HCT116 (cell line): ENCODE data around the gene PHF19. TPM values are rescaled to one million over a fixed set of nuclear protein-coding genes. Genes with fewer than 3 reads are reported as not detected.

ENCODE experiments used
- ATAC-seq: fragments of 200-7000 bp; cut with Tn5 transposase; 2 replicates; pipeline ENCODE4 v1.9.1; 2020; ENCODE audit warnings: mild to moderate bottlenecking, moderate library complexity
- BruUV-seq: library from RNA; stranded (reverse); fragments of 400-500 nt; replicated peaks from 2 replicates; lab custom pipeline; 2021; lab: Mats Ljungman, UMichigan
- CTCF ChIA-PET: fragments of 300-600 bp; sonication (Branson Sonifier 250); formaldehyde crosslinking; loops from one replicate; lab custom pipeline; 2021; ENCODE audit warnings: antibody characterized with exemption; lab: Charles Lee
- POLR2A ChIA-PET: fragments of 300-600, 350-600 bp; sonication (Branson Sonifier 250); formaldehyde crosslinking; loops from one replicate; lab custom pipeline; 2021; ENCODE audit warnings: antibody characterized with exemption; lab: Charles Lee
- RAD21 ChIA-PET, 2 experiments: fragments of 300-600 bp; sonication (Branson Sonifier 250); formaldehyde crosslinking; loops; one replicate each; lab custom pipeline; 2023; ENCODE audit warnings: low total read pairs in 2 of 2; ENCODE audit not compliant: uncharacterized antibody in 2 of 2, unreplicated experiment in 2 of 2, low non-redundant PET in 1 of 2; lab: Charles Lee
- DNase-seq: peaks from one replicate; pipeline ENCODE4 v3.0.0-alpha.2; 2010; ENCODE audit warnings: low read depth, low spot score
- H2AFZ ChIP-seq: fragments of 200-600 bp; shearing (Covaris generic), sonication (generic); 2 replicates; pipeline ENCODE4 v1.6.1; 2017; ENCODE audit warnings: low read depth, mixed run types, mixed read lengths, antibody characterized with exemption, low read length; ENCODE audit not compliant: poor library complexity, severe bottlenecking
- H3K27ac ChIP-seq: 2 replicates; pipeline ENCODE4 v1.5.1; 2012; ENCODE audit warnings: low read depth, low read length
- H3K27me3 ChIP-seq: fragments of 200-600 bp; sonication (generic); 2 replicates; pipeline ENCODE4 v1.6.1; 2016; ENCODE audit warnings: mixed run types, low read length, mixed read lengths; ENCODE audit not compliant: insufficient read depth
- H3K36me3 ChIP-seq, 2 experiments: fragments of 200-500 bp in 1 of 2; fragments of 200-600 bp in 1 of 2; sonication (Bioruptor generic) in 1 of 2; sonication (generic) in 1 of 2; 2 replicates each; pipeline versions ENCODE4 v1.5.1 to v1.6.1; 2014 to 2016; ENCODE audit warnings: low read length in 2 of 2, inconsistent platforms in 1 of 2, mixed read lengths in 1 of 2, mixed run types in 1 of 2; ENCODE audit not compliant: insufficient read depth in 2 of 2, control insufficient read depth in 1 of 2
- H3K4me1 ChIP-seq, 2 experiments: fragments of 200-600 bp in 1 of 2; sonication (generic) in 1 of 2; 2 replicates each; pipeline versions ENCODE4 v1.5.1 to v1.6.1; 2012 to 2017; ENCODE audit warnings: low read length in 2 of 2, inconsistent platforms in 1 of 2, mild to moderate bottlenecking in 1 of 2, mixed read lengths in 1 of 2, mixed run types in 1 of 2, moderate library complexity in 1 of 2; ENCODE audit not compliant: insufficient read depth in 2 of 2, control insufficient read depth in 1 of 2
- H3K4me2 ChIP-seq: fragments of 200-600 bp; sonication (generic); 2 replicates; pipeline ENCODE4 v1.6.1; 2017; ENCODE audit warnings: mixed run types, low read length, mixed read lengths
- H3K4me3 ChIP-seq, 2 experiments: fragments of 200-600 bp in 1 of 2; sonication (generic) in 1 of 2; replicated peaks in 1 of 2; 2 replicates each; pipeline ENCODE4 v1.5.1; 2011 to 2016; ENCODE audit warnings: low read length in 2 of 2, control low read depth in 1 of 2, low read depth in 1 of 2, mild to moderate bottlenecking in 1 of 2, mixed read lengths in 1 of 2, mixed run types in 1 of 2
- H3K79me2 ChIP-seq: fragments of 200-600 bp; sonication (generic); 2 replicates; pipeline ENCODE4 v1.6.1; 2017; ENCODE audit warnings: mild to moderate bottlenecking, mixed run types, low read length, moderate library complexity, mixed read lengths; ENCODE audit not compliant: insufficient read depth
- H3K9ac ChIP-seq: fragments of 200-600 bp; sonication (generic); 2 replicates; pipeline ENCODE4 v1.6.1; 2016; ENCODE audit warnings: low read length, mixed read lengths
- H3K9me2 ChIP-seq: fragments of 200-600 bp; sonication (generic), shearing (Covaris generic); 2 replicates; pipeline ENCODE4 v1.6.1; 2017; ENCODE audit warnings: mixed run types, mild to moderate bottlenecking, moderate library complexity; ENCODE audit not compliant: insufficient read depth
- H3K9me3 ChIP-seq, 2 experiments: fragments of 200-500 bp in 1 of 2; fragments of 200-600 bp in 1 of 2; sonication (Bioruptor generic) in 1 of 2; sonication (generic) in 1 of 2; 2 replicates each; pipeline ENCODE4 v1.6.1; 2014 to 2017; ENCODE audit warnings: low read length in 2 of 2, mixed read lengths in 2 of 2, inconsistent platforms in 1 of 2, low read depth in 1 of 2, mild to moderate bottlenecking in 1 of 2, mixed run types in 1 of 2, moderate library complexity in 1 of 2; ENCODE audit not compliant: control insufficient read depth in 1 of 2, insufficient read depth in 1 of 2
- H4K20me1 ChIP-seq: fragments of 200-600 bp; sonication (generic), shearing (Covaris generic); 2 replicates; pipeline ENCODE4 v1.6.1; 2017; ENCODE audit warnings: mixed run types, mild to moderate bottlenecking, moderate library complexity; ENCODE audit not compliant: insufficient read depth
- CEBPB ChIP-seq: IDR thresholded peaks from 2 replicates; pipeline ENCODE4 v1.6.1; 2012; ENCODE audit warnings: low read depth
- ELF1 ChIP-seq: IDR thresholded peaks from 2 replicates; pipeline ENCODE4 v1.6.1; 2012; ENCODE audit warnings: low read depth, borderline replicate concordance
- POLR2A ChIP-seq: IDR thresholded peaks from 2 replicates; pipeline ENCODE4 v1.7.0; 2011; ENCODE audit warnings: borderline replicate concordance; ENCODE audit not compliant: insufficient read depth, insufficient read length; ENCODE audit errors: extremely low read depth
- YY1 ChIP-seq: IDR thresholded peaks from 2 replicates; pipeline ENCODE4 v1.6.1; 2011; ENCODE audit warnings: low read length, low read depth, moderate library complexity, mild to moderate bottlenecking; ENCODE audit not compliant: insufficient replicate concordance; ENCODE audit errors: extremely low read depth
- intact Hi-C: fragments of 100-400 bp; cut with micrococcal nuclease; formaldehyde crosslinking; loops from 2 replicates; pipeline ENCODE4 v1.10.0; 2022
- total RNA-seq: library from RNA; stranded (reverse); gene quantifications from one replicate; pipeline ENCODE4 v1.2.1, GENCODE V29; 2021; ENCODE audit not compliant: unreplicated experiment
- TF ChIP-seq, protein P1 (sequence below): IDR thresholded peaks from 2 replicates; pipeline ENCODE4 v1.6.1; 2011; ENCODE audit warnings: mild to moderate bottlenecking, low read length, moderate library complexity; ENCODE audit not compliant: insufficient replicate concordance; ENCODE audit errors: extremely low read depth
- TF ChIP-seq, protein P2 (sequence below): IDR thresholded peaks from 2 replicates; pipeline ENCODE4 v1.6.1; 2012; ENCODE audit warnings: low read depth

The PHF19 gene
- total RNA-seq, 1 experiment from 2014 or later = 74.0 TPM

DNA sequence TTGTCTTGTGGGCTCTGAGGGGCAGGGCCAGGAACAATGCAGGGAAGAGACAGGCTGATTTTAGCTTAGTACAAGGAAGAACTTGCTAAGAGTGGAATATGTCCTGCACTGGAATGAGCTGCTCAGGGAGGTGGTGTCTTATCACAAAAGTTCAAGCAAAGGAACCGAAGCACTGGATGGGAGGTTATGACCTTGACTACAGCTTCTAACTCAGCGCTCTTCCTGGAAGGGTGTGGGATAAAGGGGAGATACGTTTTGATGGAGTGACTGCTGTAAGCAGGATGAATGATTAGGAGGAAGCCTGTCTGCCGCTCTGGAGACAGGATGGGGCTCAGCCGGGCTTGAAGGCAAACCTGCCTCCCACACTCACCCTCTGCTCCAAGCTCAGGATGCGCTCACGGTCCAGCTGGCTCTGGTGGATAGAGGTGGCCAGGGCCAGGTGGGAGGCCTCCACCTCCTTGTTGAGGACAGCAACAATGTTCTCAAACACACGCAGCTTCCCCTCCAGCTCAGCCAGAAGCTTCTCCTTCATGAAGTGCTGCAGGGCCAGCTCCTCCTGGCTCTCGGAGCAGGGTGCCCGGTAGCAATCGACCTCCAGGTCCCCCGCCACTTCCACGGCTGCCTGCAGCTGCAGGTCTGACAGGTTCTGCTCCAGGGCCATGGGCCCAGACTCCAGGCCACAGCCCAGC, 36.1 kb upstream of the PHF19 start:
- CTCF ChIA-PET = no interaction called here
- POLR2A ChIA-PET = no interaction called here
- intact Hi-C loops = no loop called here

More for the DNA sequence above, 36.1 kb upstream of the PHF19 start:
- H3K27me3 ChIP-seq = no peaks in the 10 kb centered on the region
- no peaks in the 10 kb centered on the region for H3K36me3 ChIP-seq
- H3K9ac ChIP-seq = no peak overlapping the region
- no peaks in the 10 kb centered on the region for H4K20me1 ChIP-seq
- H3K4me1 ChIP-seq = peaks cover 6 to 14% of the 10 kb centered on the region in 2 experiments
- no peaks in the 10 kb centered on the region for H3K9me3 ChIP-seq
- no TSS peak for BruUV-seq
- no peaks in the 10 kb centered on the region for H3K79me2 ChIP-seq
- TF ChIP-seq YY1 (no peak), ELF1 (no peak), CEBPB (no peak), POLR2A (no peak)
- TF ChIP-seq, protein P1, sequence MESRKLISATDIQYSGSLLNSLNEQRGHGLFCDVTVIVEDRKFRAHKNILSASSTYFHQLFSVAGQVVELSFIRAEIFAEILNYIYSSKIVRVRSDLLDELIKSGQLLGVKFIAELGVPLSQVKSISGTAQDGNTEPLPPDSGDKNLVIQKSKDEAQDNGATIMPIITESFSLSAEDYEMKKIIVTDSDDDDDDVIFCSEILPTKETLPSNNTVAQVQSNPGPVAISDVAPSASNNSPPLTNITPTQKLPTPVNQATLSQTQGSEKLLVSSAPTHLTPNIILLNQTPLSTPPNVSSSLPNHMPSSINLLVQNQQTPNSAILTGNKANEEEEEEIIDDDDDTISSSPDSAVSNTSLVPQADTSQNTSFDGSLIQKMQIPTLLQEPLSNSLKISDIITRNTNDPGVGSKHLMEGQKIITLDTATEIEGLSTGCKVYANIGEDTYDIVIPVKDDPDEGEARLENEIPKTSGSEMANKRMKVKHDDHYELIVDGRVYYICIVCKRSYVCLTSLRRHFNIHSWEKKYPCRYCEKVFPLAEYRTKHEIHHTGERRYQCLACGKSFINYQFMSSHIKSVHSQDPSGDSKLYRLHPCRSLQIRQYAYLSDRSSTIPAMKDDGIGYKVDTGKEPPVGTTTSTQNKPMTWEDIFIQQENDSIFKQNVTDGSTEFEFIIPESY = no peak
- TF ChIP-seq, protein P2, sequence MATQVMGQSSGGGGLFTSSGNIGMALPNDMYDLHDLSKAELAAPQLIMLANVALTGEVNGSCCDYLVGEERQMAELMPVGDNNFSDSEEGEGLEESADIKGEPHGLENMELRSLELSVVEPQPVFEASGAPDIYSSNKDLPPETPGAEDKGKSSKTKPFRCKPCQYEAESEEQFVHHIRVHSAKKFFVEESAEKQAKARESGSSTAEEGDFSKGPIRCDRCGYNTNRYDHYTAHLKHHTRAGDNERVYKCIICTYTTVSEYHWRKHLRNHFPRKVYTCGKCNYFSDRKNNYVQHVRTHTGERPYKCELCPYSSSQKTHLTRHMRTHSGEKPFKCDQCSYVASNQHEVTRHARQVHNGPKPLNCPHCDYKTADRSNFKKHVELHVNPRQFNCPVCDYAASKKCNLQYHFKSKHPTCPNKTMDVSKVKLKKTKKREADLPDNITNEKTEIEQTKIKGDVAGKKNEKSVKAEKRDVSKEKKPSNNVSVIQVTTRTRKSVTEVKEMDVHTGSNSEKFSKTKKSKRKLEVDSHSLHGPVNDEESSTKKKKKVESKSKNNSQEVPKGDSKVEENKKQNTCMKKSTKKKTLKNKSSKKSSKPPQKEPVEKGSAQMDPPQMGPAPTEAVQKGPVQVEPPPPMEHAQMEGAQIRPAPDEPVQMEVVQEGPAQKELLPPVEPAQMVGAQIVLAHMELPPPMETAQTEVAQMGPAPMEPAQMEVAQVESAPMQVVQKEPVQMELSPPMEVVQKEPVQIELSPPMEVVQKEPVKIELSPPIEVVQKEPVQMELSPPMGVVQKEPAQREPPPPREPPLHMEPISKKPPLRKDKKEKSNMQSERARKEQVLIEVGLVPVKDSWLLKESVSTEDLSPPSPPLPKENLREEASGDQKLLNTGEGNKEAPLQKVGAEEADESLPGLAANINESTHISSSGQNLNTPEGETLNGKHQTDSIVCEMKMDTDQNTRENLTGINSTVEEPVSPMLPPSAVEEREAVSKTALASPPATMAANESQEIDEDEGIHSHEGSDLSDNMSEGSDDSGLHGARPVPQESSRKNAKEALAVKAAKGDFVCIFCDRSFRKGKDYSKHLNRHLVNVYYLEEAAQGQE = no peak
- TF ChIP-seq, all 23 proteins: peak for 0
- no peak overlapping the region for H3K27ac ChIP-seq
- H2AFZ ChIP-seq = no peak overlapping the region
- H3K9me2 ChIP-seq = no peaks in the 10 kb centered on the region
- no peak overlapping the region for H3K4me3 ChIP-seq
- DNase-seq = no peak
- H3K4me2 ChIP-seq = no peak overlapping the region
- ATAC-seq = no peak
- RAD21 ChIA-PET = no interaction called here
